Neural progenitor cell (in vitro differentiated cells): Measurements from ENCODE around the gene SDK1. TPM values are rescaled to one million over a fixed set of nuclear protein-coding genes. Genes with fewer than 3 reads are reported as not detected.

ENCODE experiments used
- DNase-seq: peaks from one replicate; pipeline ENCODE4 v3.0.0-alpha.2; 2016; ENCODE audit warnings: low spot score
- H2AFZ ChIP-seq: fragments of 200-600 bp; sonication (generic); replicated peaks from 2 replicates; pipeline ENCODE4 v1.6.1; 2016; ENCODE audit warnings: antibody characterized with exemption
- H3F3A ChIP-seq: fragments of 200-600 bp; sonication (generic); 2 replicates; pipeline ENCODE4 v1.6.1; 2016; ENCODE audit warnings: antibody characterized with exemption, low read depth
- H3K27ac ChIP-seq: fragments of 200-600 bp; sonication (generic); 2 replicates; pipeline ENCODE4 v1.5.1; 2016; ENCODE audit warnings: mild to moderate bottlenecking
- H3K27me3 ChIP-seq: fragments of 200-600 bp; sonication (generic); 2 replicates; pipeline ENCODE4 v1.6.1; 2016; ENCODE audit warnings: mild to moderate bottlenecking, moderate library complexity
- H3K36me3 ChIP-seq: fragments of 200-600 bp; sonication (generic); 2 replicates; pipeline ENCODE4 v1.5.1; 2016
- H3K4me1 ChIP-seq: fragments of 200-600 bp; sonication (generic); 2 replicates; pipeline ENCODE4 v1.6.1; 2016; ENCODE audit warnings: mixed run types
- H3K4me2 ChIP-seq: fragments of 200-600 bp; sonication (generic); 2 replicates; pipeline ENCODE4 v1.6.1; 2016
- H3K4me3 ChIP-seq: fragments of 200-600 bp; sonication (generic); 2 replicates; pipeline ENCODE4 v1.5.1; 2016
- H3K79me2 ChIP-seq: fragments of 200-600 bp; sonication (generic); 2 replicates; pipeline ENCODE4 v1.6.1; 2016; ENCODE audit warnings: low read depth
- H3K9ac ChIP-seq: fragments of 200-600 bp; sonication (generic); 2 replicates; pipeline ENCODE4 v1.6.1; 2016
- H3K9me3 ChIP-seq: fragments of 200-600 bp; sonication (generic); 2 replicates; pipeline ENCODE4 v1.5.1; 2016; ENCODE audit warnings: low read depth
- H4K20me1 ChIP-seq: fragments of 200-600 bp; sonication (generic); 2 replicates; pipeline ENCODE4 v1.6.1; 2016; ENCODE audit warnings: low read depth
- H3K27ac Mint-ChIP-seq: 3 replicates; pipeline ENCODE4 v1.8.0; 2021; ENCODE audit warnings: mixed read lengths
- H3K27me3 Mint-ChIP-seq: 2 replicates; pipeline ENCODE4 v1.8.0; 2022; ENCODE audit warnings: low read depth, mild to moderate bottlenecking, inconsistent platforms, moderate library complexity, mixed read lengths; ENCODE audit not compliant: insufficient read depth
- H3K36me3 Mint-ChIP-seq: 3 replicates; pipeline ENCODE4 v1.8.0; 2021; ENCODE audit warnings: mixed read lengths
- H3K4me1 Mint-ChIP-seq: 3 replicates; pipeline ENCODE4 v1.8.0; 2021; ENCODE audit warnings: mixed read lengths
- H3K4me3 Mint-ChIP-seq: 3 replicates; pipeline ENCODE4 v1.8.0; 2021; ENCODE audit warnings: mild to moderate bottlenecking, moderate library complexity, mixed read lengths
- H3K9me3 Mint-ChIP-seq: 3 replicates; pipeline ENCODE4 v1.8.0; 2020; ENCODE audit warnings: mixed read lengths
- EZH2 ChIP-seq: fragments of 200-600 bp; sonication (generic); IDR thresholded peaks from 2 replicates; pipeline ENCODE4 v1.6.1; 2017; ENCODE audit warnings: antibody characterized with exemption, mild to moderate bottlenecking, moderate library complexity
- EZH2phosphoT487 ChIP-seq: fragments of 200-600 bp; sonication (generic); IDR thresholded peaks from 2 replicates; pipeline ENCODE4 v1.6.1; 2017; ENCODE audit warnings: antibody characterized with exemption
- total RNA-seq: library from RNA; depleted of rRNA; stranded (reverse); fragments of >200 nt; gene quantifications from 2 replicates; pipeline ENCODE4 v1.2.3, GENCODE V29; 2015; ENCODE audit warnings: low replicate concordance
- TF ChIP-seq, protein P1 (sequence below): fragments of 200-600 bp; sonication (generic); IDR thresholded peaks from 2 replicates; pipeline ENCODE4 v1.5.1; 2017; ENCODE audit warnings: antibody characterized with exemption, mild to moderate bottlenecking

Gene SDK1
- total RNA-seq, 1 donor from 2014 or later = 4.9 TPM

DNA sequence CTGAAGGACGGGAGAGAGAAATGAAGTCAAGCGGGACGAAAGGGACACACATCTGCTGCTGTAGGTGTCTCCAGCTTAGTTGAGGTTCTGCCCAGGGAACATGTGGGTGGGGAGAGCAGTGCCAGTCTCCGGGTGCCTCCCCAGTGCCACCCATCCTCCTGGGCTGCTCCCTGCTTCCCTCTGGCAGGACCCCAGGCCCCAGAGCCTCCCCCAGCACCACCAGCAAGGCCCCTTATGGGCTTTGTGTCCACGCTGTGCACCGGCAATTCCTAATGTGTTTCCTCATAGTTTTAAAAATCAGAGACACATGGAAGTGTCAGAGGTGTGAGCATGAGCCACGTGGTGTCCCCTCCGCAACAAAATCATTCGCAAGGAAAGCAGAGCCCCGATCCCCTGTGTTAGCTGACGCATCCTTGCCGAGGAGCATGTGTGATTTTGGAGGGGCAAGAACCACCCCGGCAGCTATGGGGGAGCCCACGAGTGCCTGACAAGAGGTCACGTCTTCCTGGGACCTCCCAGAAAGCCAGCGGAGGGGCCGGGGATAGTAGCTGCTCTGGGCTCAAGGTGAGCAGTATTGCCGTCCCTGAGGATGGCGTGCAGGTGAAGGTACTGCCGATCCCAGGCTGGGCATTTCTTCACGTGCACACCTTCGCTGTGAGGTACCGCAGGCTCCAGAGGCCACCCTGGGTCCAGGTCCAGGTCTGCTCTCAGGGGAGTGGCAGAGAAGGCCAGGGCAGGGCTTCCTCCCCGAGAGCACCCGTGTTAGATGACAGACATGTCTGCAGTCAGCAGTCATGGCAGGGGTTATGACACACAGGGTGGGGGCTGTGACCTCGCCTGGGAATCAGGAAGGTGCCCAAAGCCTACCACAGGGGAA, 932.8 kb downstream of the SDK1 start:
- no peak for TF ChIP-seq EZH2phosphoT487
- TF ChIP-seq, protein P1, sequence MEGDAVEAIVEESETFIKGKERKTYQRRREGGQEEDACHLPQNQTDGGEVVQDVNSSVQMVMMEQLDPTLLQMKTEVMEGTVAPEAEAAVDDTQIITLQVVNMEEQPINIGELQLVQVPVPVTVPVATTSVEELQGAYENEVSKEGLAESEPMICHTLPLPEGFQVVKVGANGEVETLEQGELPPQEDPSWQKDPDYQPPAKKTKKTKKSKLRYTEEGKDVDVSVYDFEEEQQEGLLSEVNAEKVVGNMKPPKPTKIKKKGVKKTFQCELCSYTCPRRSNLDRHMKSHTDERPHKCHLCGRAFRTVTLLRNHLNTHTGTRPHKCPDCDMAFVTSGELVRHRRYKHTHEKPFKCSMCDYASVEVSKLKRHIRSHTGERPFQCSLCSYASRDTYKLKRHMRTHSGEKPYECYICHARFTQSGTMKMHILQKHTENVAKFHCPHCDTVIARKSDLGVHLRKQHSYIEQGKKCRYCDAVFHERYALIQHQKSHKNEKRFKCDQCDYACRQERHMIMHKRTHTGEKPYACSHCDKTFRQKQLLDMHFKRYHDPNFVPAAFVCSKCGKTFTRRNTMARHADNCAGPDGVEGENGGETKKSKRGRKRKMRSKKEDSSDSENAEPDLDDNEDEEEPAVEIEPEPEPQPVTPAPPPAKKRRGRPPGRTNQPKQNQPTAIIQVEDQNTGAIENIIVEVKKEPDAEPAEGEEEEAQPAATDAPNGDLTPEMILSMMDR = no peak
- TF ChIP-seq EZH2 = no peak
- H3K27ac Mint-ChIP-seq = no peak overlapping the region

DNA sequence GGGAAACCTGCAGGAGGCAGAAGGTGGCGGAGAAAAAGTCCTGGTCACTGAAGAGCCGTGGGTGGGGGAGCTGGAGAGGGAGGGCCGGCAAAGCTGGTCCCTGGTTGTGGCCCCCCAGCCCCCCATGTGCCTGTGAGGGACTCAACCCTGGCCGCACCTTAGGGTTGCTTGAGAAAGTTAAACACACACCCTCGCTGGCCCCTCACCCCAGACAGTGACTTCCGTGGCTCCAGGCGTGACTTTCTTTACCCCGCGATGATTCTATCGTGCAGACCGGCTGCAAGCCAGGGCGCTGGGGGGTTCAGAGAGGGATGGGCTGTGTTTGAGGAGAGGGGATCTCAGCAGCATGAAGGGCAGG, 933.4 kb downstream of the SDK1 start:
- Histone ChIP-seq H3K4me3 (no peak overlapping the region), H3K9me3 (no peaks in the 10 kb centered on the region), H2AFZ (no peak overlapping the region), H3K36me3 (no peaks in the 10 kb centered on the region), H3K27me3 (no peaks in the 10 kb centered on the region), H3K4me2 (no peak overlapping the region), H4K20me1 (no peaks in the 10 kb centered on the region), H3F3A (no peaks in the 10 kb centered on the region), H3K9ac (no peak overlapping the region), H3K27ac (no peak overlapping the region), H3K79me2 (no peaks in the 10 kb centered on the region), H3K4me1 (no peaks in the 10 kb centered on the region)
- no peak overlapping the region for H3K27ac Mint-ChIP-seq
- H3K27me3 Mint-ChIP-seq = peaks cover 13% of the 10 kb centered on the region
- peaks cover 6% of the 10 kb centered on the region for H3K36me3 Mint-ChIP-seq
- H3K4me3 Mint-ChIP-seq = no peak overlapping the region
- DNase-seq = no peak
- peaks cover 32% of the 10 kb centered on the region for H3K4me1 Mint-ChIP-seq
- H3K9me3 Mint-ChIP-seq = no peaks in the 10 kb centered on the region
- TF ChIP-seq EZH2phosphoT487 (no peak), EZH2 (no peak)
- TF ChIP-seq, protein P1 = no peak

More for the DNA sequence above, 932.8 kb downstream of the SDK1 start:
- Histone ChIP-seq H3K9ac (no peak overlapping the region), H4K20me1 (no peaks in the 10 kb centered on the region), H3K9me3 (no peaks in the 10 kb centered on the region), H3K27ac (no peak overlapping the region), H3K4me2 (no peak overlapping the region), H3K27me3 (no peaks in the 10 kb centered on the region), H3K79me2 (no peaks in the 10 kb centered on the region), H2AFZ (no peak overlapping the region), H3K36me3 (no peaks in the 10 kb centered on the region), H3F3A (no peaks in the 10 kb centered on the region), H3K4me3 (no peak overlapping the region), H3K4me1 (no peaks in the 10 kb centered on the region)
- H3K27me3 Mint-ChIP-seq = peaks cover 13% of the 10 kb centered on the region
- H3K4me1 Mint-ChIP-seq = peaks cover 31% of the 10 kb centered on the region
- no peak overlapping the region for H3K4me3 Mint-ChIP-seq
- peaks cover 6% of the 10 kb centered on the region for H3K36me3 Mint-ChIP-seq
- DNase-seq = no peak
- H3K9me3 Mint-ChIP-seq = no peaks in the 10 kb centered on the region

DNA sequence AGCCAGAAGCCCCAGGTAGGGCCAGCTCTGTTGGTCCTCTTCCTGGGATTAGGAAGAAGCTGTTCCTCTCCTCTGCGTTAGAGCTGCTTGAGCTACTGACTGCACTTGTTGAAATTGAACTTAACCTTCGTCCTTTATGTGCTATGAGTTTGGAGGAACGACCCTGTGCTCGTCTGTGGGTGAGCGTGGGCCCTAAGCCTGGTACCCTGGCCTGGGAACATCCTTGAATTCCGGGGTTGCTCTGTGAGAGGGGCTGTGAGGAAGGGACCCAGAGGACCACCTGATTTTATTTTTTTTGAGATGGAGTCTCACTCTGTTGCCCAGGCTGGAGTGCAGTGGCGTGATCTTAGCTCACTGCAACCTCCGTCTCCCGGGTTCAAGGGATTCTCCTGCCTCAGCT, 933.8 kb downstream of the SDK1 start:
- no peak for DNase-seq
- Mint-ChIP-seq H3K9me3 (no peaks in the 10 kb centered on the region), H3K27me3 (peaks cover 13% of the 10 kb centered on the region), H3K4me3 (no peak overlapping the region), H3K27ac (no peak overlapping the region), H3K36me3 (peaks cover 6% of the 10 kb centered on the region), H3K4me1 (peaks cover 33% of the 10 kb centered on the region)
- TF ChIP-seq, protein P1 = no peak
- TF ChIP-seq EZH2phosphoT487 (no peak), EZH2 (no peak)
- Histone ChIP-seq H3F3A (no peaks in the 10 kb centered on the region), H3K4me1 (peaks cover 3% of the 10 kb centered on the region), H3K4me3 (no peak overlapping the region), H3K27ac (no peak overlapping the region), H3K9me3 (no peaks in the 10 kb centered on the region), H3K36me3 (no peaks in the 10 kb centered on the region), H3K9ac (no peak overlapping the region), H4K20me1 (no peaks in the 10 kb centered on the region), H3K27me3 (no peaks in the 10 kb centered on the region), H3K79me2 (no peaks in the 10 kb centered on the region), H3K4me2 (no peak overlapping the region), H2AFZ (no peak overlapping the region)
